AG04449 (cell line): ENCODE data around the gene FBXW11.

Experiments used
- CTCF ChIA-PET: fragments of 350-600 bp; formaldehyde crosslinking; extraction: SDS; loops from one replicate; lab custom pipeline; 2021; ENCODE audit warnings: antibody characterized with exemption; lab: Yijun Ruan, JAX
- POLR2A ChIA-PET: fragments of 400-600, 350-600 bp; formaldehyde crosslinking; extraction: SDS; loops from one replicate; lab custom pipeline; 2020; ENCODE audit warnings: antibody characterized with exemption, inconsistent platforms; lab: Yijun Ruan, JAX
- DNase-seq: peaks from one replicate; pipeline ENCODE4 v3.0.0-alpha.2; 2010; ENCODE audit warnings: low read depth, low spot score
- H3K4me3 ChIP-seq: 2 replicates; pipeline ENCODE4 v1.5.1; 2011; ENCODE audit warnings: low read depth, mild to moderate bottlenecking, control low read depth, low read length
- CTCF ChIP-seq: IDR thresholded peaks from one replicate; pipeline ENCODE4 v1.5.1; 2011; ENCODE audit warnings: mild to moderate bottlenecking, moderate library complexity, low read length, control low read depth, inconsistent platforms; ENCODE audit not compliant: insufficient read depth; ENCODE audit errors: missing control alignments

FBXW11 gene

GRCh38 chr5:172006321-172007174 lies at the start of gene FBXW11:
Gene FBXW11 (minus strand): TSS chr5:172006638. CDS start chr5:172006502, 136 bp downstream.
- POLR2A ChIA-PET: interaction anchor here (0.7 to 2.0 kb wide), 12 partner anchors 9 to 756 kb away, joined by 3 to 7 read pairs (median 4); partner anchors contain the start of genes NPM1 and STK10
- no peak for TF ChIP-seq CTCF
- H3K4me3 ChIP-seq: peak within 1 kb of the TSS; percentile 87
- CTCF ChIA-PET: interaction anchor here (0.7 to 8.1 kb wide), 21 partner anchors 11 to 587 kb away, joined by 3 to 117 read pairs (median 4); partner anchors contain the start of genes FGF18 and STK10
- DNase-seq: peak; percentile 78

- H3K4me3 ChIP-seq: no peak overlapping the region
- TF ChIP-seq CTCF: no peak
- ChIA-PET POLR2A (no interaction called here), CTCF (interaction anchor here (0.8 to 13.3 kb wide), 10 partner anchors 10 to 637 kb away, joined by 3 to 194 read pairs (median 6); partner anchors contain the start of genes FGF18 and STK10)
- no peak for DNase-seq
Measured at GRCh38 chr5:172055996-172056395, 49.6 kb upstream of the FBXW11 start.

GRCh38 chr5:172055421-172055820 lies 49.0 kb upstream of the FBXW11 start:
- TF ChIP-seq CTCF: no peak
- DNase-seq: no peak
- CTCF ChIA-PET: interaction anchor here (1.0 to 13.3 kb wide), 9 partner anchors 11 to 636 kb away, joined by 3 to 194 read pairs (median 6); partner anchors contain the start of genes FGF18 and STK10
- H3K4me3 ChIP-seq: no peak overlapping the region
- POLR2A ChIA-PET: no interaction called here

- ChIA-PET CTCF (interaction anchor here (1.0 to 13.3 kb wide), 5 partner anchors 9 to 145 kb away, joined by 3 to 194 read pairs (median 4); partner anchors contain the start of gene STK10), POLR2A (interaction anchor here (0.7 kb wide), 1 partner anchor 26 kb away, joined by 3 read pairs; no protein-coding TSS in a partner anchor)
- no peak for DNase-seq
- no peak for TF ChIP-seq CTCF
- no peak overlapping the region for H3K4me3 ChIP-seq
Measured at GRCh38 chr5:172054611-172055153, 48.2 kb upstream of the FBXW11 start.

GRCh38 chr5:172052450-172053236 lies 46.2 kb upstream of the FBXW11 start:
- ChIA-PET CTCF (interaction anchor here (0.7 to 13.3 kb wide), 7 partner anchors 11 to 249 kb away, joined by 3 to 194 read pairs (median 3); no protein-coding TSS in a partner anchor), POLR2A (no interaction called here)
- DNase-seq: peak; percentile 12
- no peak for TF ChIP-seq CTCF
- H3K4me3 ChIP-seq: no peak overlapping the region
